RCC 7860 (cell line): Measurements from ENCODE around the gene CHADL.

Experiments
- DNase-seq: peaks from one replicate; pipeline ENCODE4 v3.0.0-alpha.2; 2015; ENCODE audit warnings: low spot score
- FAIRE-seq: peaks from 2 replicates; lab custom pipeline; 2012; peaks lifted over from hg19 to GRCh38; lab: Jason Lieb, UNC

The CHADL gene

DNA sequence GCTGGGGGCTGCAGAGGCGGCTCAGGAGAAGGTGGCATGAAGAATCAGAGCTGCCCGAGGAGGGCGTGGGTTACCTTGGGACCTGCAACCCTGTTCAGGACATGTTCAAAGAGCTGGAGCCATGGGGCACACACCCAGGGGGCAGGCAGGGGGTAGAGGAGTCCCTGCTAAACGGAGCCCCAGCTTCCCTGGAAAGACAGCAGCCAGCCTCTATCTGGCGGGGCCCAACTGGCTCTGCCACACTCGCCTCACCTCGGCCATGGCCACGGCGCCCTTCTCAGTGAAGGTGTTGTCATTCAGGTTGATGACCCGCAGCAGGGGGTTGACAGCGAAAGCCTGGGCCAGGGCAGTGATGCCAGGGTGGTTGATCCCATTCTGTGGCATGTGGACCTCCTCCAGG is 17.0 kb upstream of the CHADL start:
- no peak for FAIRE-seq
- no peak for DNase-seq

DNA sequence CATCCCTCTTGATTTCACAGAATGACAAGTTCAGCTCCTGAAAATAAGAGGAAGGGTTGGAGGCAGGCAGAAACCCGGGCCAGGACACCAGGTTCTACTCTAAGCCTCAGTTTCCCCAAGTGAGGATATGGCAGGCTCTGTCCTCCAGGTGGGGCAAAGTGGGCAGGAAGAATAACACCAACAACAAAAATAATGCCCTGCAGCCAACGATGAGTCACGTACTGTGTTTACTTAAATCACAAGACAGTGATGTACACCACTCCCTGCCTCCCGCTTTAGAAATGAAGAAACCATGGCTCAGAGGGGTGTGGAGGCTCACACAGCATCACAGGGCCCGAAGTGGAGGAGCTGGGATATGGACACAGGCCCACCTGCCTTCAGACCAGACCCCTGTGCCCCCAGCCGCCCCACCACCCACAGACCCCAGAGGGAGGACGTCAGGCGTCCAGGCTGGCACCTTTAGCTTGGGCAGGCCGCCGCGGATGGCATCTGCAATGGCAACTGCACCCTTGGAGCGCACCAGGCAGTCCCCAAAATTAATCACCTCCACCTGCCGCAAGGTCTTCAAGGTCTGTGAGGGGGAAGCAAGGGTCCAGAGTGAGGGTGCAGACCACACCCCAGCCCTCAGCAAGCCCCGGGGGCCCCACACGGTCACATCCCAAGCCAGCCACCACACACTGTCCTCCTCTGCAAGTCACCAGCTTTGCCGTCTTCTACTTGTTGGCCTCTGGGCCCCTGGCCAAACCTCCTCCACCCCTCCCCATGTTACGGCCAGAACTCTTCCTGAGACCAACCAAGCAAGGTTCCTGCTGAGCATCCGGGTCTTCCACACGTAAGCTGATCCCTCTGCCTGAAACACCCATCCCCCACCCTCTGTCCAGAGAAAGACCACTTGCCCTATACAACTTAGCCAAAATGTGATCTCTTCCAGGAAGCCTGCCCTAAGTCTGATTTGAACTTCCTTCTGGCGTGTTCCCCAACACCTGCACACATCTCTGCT is 15.8 kb upstream of the CHADL start:
- no peak for FAIRE-seq
- no peak for DNase-seq

DNA sequence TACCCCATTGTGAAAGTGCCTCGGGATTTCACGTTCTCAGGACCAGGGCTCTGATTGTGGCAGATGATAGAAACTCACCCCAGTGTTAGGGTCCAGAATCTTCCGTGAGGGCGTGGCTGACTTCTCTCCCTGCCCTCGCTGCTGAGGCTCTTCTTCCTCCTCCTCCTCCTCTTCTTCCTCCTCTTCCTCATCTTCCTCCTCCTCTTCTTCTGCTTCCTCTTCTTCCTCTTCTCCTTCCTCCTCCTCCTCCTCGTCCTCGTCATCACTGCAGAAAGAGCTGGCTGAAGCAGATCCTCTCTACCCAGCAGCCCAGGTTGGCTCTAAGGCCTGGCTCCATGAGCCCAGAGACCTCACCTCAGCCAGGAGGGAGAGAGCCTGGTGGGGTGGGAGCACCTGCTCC is 13.5 kb upstream of the CHADL start:
- DNase-seq, result no peak
- FAIRE-seq, result no peak

DNA sequence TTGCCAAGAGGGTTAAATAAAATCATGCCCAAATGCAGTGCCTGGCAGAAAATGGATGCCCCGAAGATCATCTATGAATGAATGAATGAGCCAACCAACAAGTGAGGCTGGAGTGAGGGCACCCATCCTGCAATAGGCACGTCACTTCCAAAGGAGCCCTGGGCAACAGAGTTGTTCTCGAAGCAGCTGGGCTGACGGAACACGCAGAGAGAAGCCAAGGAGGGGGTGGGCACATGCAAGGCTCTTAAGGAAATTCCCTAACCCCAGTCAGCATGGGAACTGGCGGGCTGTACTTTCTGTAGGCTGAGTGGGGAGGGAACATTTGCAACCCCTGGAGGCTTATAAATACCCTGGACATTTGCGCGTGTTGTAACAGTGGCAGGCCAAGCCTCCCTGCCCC is 11.6 kb upstream of the CHADL start:
- no peak for FAIRE-seq
- DNase-seq, result no peak

DNA sequence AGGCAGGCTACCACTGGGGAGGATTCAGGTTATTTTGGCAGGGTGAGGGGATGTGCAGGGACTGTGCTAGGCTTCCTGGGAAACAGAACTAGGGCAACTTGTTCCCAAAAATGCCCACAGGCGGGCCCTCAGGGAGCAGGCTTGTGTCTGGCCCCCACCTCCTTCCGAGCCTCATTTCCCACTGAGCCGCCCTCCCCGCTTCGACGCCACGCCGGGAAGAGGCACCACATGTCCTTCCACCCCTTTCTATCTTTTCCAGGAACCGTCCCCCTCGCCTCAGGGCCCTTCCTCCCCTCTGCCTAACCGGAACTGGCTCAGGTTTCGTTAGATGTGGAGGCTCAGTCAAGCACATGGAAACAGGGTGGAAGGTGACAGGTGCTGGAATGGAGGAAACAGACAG is 9.4 kb upstream of the CHADL start:
- DNase-seq (no peak), FAIRE-seq (no peak)

DNA sequence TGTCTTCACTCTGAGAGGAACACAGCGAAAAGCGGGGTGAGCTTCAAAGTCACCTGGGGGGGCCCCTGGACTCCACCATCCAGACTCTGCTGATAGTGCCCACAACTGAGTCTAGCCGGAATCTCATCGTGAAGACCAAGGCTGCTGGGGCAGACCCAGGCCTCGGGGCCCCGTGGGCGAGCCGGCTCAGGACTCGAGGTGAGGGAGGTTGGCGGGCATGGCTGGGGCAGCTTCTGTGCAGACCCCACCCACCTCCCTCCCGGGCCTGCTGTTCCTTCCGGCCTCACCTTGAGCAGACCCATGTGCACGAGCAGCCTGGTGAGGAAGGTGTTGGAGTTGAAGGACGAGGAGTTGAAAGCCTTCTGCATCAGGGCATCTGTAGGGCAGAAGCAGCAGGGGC is 8.7 kb upstream of the CHADL start:
- DNase-seq (no peak), FAIRE-seq (no peak)

DNA sequence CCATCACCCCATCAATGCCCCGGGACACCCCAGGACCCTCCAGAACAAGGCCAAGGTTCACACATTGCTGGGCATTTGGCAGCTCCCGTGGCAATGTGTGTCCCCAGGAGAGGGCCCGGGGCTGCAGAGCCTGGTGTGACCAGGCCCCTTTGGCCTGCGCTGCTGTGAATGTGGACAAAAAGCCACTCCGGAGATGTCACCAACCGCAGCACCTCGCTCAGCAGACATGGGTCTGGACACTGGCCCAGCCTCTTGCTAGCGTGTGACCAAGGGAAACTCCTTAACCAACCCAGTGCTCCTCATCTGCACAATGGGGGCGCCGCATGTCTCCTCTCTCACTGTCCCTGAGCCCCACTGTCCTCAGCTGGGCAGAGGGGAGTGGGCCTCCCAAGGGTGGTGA is 8.0 kb upstream of the CHADL start:
- DNase-seq, result no peak
- no peak for FAIRE-seq

DNA sequence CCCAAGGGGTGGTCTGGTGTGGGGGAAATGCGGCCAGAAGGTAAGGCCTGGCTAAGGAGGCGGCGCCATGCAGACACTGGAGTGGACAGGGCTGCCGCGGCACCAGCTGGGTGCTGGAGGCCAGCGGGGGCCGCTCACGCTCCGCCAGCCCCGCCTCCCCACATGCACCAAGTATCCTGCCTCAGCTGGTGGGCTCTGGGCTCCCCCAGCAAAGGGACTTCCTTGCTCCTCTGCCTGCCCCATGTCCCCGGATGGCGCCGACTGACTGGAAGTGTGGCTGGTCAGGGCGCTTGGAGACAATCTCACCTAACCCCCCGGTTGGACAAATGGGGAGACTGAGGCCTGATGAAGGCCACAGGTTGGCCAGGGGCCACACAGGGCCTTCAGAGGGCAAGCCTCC is 7.6 kb upstream of the CHADL start:
- FAIRE-seq, result no peak
- DNase-seq, result no peak

DNA sequence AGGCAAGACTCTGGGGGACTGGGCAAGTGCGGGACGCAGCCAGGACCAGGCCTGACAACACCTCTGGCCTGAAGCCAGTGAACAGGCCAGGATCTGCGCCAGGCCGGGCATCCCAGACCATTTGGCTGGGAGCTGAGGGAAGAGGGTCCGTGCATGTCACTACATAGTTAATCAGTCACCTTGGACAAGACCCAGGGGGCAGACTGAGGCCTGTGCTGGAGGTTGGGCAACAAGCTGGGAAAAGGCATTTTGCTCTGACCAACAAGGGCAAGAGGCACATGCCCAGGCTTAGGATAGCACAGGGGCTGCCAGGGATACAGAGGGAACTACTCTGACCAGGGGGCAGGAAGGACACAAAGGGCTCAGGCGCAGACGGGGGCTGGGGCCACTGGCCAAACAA is 7.0 kb upstream of the CHADL start:
- DNase-seq (no peak), FAIRE-seq (no peak)

DNA sequence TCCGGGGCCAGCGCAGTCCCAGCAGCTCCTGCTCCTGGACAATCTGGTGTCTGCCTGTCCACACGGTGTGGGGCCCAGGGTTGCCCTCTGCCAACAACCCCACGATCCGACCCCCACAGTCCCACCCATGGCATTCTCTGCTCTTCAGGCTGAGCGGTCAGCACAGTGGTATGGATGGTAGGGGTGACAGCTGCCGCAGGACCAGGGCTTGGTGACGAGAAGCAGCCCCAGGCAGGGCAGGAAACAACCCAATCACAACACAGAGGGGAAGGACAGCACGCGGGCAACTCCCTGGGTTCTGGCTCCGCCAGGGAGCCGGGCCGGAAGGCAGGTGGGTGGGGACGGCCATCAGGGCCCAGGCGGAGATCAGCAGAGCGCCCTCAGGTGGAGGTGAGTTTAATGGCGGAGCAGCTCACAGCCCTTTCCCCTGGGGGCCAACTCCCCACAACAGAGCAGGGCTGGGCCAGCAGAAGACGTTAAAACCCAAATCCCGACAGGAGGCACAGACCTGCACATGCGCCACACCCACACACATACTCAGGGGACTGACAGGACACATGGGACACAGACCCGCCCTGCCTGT is 5.3 kb upstream of the CHADL start:
- DNase-seq (no peak), FAIRE-seq (no peak)

DNA sequence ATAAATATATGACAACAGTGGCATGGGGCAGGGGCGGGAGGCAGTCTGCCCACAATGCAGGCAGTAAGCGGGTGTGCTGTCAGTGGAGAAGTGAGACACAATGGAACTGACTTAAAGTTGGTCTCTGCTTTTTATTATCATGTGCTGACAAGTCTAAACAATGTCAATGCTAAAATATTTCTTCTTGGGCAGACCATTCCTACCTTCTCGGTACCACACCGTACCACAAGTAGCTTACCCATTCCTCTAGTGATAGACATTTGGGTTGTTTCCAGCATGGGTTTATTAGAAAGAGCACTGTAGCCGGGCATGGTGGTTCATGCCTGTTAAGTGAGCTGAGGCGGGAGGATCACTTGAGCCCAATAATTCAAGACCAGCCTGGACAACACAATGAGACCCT is 2.6 kb upstream of the CHADL start:
- no peak for DNase-seq
- no peak for FAIRE-seq

DNA sequence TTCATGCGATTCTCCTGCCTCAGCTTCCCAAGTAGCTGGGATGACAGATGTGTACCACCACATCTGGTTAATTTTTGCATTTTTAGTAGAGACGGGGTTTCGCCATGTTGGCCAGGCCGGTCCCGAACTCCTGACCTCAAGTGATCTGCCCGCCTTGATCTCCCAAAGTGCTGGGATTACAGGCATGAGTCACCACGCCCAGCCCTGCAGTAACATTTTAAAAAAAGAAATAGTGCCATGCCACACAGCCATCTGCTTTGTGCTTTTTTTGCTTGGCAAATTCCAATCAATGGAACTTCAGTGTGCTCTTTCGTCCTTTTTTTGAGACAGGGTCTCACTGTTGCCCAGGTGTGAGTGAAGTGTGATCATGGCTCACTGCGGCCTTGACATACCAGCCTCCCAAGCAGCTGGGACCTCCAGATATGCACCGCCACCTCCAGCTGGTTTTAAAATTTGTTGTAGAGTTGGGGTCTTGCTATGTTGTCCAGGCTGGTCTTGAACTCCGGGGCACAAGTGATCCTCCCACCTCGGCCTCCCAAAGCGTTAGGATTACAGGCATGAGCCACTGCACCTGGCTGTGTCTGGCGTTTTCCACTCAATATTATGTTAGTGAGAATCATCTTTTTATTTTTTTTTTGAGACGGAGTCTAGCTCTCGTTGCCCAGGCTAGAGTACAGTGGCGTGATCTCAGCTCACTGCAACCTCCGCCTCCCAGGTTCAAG is 1.8 kb upstream of the CHADL start:
- no peak for FAIRE-seq
- no peak for DNase-seq

DNA sequence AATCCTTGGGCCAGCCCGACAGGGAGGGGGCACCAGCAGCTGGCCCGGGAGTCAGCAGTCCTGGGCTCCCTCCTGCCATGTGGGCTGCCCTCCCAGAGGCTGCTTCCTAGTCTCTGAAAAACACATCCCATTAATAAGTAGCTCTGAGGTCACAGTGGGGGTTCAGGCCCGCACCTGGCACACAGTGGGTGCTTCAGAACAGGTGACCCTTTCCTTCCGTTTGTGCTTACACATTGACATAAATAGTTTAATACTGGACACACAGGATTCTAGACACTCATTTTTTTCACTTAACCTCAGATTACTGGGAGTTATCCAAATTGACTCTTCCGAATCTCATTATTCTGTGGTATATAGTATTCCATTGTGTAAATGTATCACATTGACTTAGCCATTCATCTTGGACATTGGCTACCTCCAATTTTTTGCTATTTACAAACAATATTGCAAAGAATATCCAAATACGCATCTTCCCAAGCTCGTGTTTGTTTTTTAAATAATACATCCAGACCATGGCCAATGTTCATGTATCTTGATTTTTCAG is 474 bp upstream of the CHADL start:
- FAIRE-seq (no peak), DNase-seq (no peak)

DNA sequence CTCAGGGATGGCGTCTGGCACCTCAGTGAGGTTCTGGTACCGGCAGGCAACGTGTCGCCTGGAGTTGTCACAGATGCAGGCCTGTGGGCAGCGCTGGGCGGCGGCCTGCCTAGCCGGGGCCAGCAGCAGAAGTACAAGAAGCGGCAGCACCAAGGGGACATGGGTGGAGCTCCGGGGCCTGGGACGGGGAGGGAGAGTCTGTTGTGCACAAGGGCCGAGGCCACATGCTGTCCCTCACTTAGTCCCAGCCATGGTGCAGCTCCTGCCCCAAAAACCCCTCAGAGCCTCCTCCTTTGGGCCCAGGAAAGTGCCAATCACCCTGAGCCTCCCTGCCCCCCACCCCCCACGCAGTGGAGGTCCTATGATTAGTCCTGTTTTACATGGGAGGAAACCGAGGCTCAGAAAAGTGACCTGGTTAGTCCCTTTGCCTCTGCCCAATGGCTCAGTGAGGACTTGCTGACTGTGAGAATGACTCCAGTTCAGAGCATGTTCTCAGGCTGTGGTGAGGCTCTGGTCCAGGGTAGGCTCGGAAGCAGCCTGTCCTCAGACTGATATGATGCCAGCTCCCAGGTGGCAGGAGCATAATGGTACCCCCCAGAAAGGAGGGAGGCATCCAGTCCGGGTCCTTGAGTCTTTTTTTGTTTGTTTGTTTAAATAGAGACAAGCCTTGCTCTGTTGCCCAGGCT is 1.1 kb downstream of the CHADL start:
- FAIRE-seq, result no peak
- no peak for DNase-seq

DNA sequence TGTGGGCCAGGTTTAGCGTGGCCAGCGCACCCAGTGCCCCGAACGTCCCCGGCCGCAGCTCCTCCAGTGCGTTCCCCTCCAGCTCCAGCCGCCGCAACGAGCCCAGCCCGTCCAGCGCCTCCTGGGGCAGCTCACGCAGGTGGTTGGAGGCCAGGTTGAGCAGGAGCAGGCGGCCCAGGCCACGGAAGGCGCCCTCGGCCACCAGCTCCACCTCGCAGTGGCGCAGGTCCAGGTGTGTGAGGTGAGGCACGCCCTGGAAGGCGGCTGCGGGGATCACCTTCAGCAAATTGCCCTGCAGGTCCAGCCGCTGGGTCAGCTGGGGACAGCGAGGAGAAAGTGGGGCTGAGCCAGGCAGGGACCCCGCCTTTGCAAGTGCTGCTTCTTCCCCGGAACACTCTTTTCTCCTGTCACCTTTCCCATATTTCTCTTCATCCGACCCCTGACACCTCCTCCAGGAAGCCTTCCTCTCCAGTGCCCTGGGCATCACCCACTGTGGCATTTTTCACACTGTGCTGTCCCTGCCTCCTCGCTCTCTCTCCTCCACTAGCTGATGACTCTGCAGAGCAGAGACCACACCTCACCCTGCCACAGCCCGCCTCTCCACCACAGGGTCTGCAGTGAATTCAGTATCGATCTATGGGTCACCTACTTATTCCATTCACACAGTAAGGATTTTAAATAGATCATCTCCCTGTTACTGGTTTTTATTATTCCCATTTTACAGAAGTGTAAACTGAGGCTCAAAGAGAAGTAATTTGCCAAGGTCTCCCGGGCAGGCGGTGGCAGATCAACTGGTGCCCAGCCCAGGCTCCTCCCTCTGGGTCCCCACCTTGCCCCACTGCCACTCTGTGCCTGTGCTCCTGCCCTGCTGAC is 1.9 kb downstream of the CHADL start:
- DNase-seq (no peak), FAIRE-seq (no peak)

DNA sequence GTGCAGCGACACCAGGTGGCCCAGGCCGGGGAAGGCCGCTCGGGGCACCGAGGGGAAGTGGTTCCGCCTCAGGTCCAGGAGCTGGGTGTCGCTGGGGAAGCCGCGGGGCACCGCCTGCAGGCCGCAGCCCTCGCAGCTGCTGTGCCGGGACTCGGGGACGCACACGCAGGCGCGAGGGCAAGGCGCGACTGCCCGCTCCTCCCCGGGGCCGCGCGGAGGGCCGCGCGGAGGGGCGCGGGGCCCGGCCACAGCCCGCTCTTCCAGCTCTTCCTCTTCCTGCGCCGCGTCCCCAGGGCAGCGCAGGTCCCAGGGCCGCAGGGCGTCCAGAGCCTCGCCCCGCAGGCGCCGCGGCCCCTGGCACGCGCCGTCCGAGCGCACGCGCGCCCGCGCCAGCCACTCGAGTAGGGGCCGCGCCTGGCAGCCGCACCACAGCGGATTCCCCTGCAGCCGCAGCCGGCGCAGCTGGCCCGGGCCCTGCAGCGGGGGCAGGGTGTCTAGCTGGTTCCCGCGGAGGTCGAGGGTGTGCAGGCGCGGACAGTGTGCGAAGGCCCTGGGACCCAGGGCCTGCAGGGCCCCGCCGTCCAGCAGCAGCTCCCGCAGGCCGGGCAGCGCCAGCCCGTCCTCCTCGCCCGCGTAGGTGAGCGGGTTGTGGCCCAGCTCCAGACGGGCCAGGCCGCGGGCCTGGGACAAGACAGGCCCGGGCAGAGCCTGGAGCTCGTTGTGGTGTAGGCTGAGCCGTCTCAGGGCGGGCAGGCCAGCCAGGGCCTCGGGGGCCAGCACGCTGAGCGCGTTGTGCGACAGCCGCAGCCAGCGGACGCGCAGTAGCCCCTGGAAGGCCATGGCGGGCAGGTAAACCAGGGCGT is 2.8 kb downstream of the CHADL start:
- FAIRE-seq (no peak), DNase-seq (no peak)

DNA sequence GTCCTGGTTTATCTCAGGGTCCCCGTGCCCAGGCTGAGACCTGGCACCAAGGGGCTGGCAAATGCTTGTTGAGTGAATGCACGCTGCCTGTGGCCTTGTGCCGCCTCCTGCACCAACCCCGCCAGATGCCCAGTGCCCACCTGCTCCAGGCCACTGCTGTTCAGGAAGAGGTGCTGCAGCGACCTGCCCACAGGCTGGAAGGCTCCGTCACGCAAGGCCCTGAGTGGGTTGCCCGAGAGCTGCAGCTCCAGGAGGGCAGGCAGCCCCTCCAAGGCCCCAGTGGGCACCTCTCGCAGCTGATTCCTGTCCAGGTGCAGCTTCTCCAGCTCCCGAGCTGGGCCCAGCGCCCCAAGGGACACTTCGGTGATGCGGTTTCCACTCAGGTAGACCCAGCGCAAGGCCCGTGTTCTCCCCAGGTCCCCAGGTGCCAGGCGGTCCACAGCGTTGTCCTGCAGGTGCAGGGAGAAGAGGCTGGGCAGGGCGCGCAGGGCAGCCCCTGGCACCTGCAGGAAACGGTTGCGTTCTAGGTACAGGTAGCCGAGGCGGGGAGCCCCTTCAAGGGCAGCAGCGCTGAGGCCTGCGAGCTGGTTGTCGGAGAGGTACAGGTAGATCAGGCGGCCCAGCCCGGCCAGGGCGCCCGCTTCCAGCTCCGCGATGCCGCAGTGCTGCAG is 3.6 kb downstream of the CHADL start:
- DNase-seq (no peak), FAIRE-seq (no peak)
